Kidney (tissue), 14 donors: ENCODE measurements around the gene XAB2. TPM values are rescaled to one million over a fixed set of nuclear protein-coding genes. Genes with fewer than 3 reads are reported as not detected.
"Not testable (repeated sequence)": the region's sequence is repeated elsewhere in the genome, so short reads cannot be mapped to it uniquely, and the experiment has no call there.

Source experiments
- DNase-seq, 5 donors: peaks; one replicate each; pipeline ENCODE4 v3.0.0-alpha.2; 2013 to 2020
- FAIRE-seq: peaks from 2 replicates; lab custom pipeline; 2012; peaks lifted over from hg19 to GRCh38; lab: Jason Lieb, UNC
- H3K27ac ChIP-seq, 2 donors: one replicate each; pipeline ENCODE4 v1.7.0; 2013; ENCODE audit warnings: low read depth in 2 of 2, low read length in 2 of 2, inconsistent platforms in 1 of 2
- H3K27me3 ChIP-seq: one replicate; pipeline ENCODE4 v1.7.1; 2013; ENCODE audit warnings: low read length, inconsistent platforms; ENCODE audit not compliant: control insufficient read depth, insufficient read depth
- H3K36me3 ChIP-seq, 3 donors: one replicate each; pipeline versions ENCODE4 v1.7.0 to v1.7.1; 2013; ENCODE audit warnings: low read length in 3 of 3, control low read depth in 1 of 3, inconsistent platforms in 1 of 3; ENCODE audit not compliant: insufficient read depth in 3 of 3, control insufficient read depth in 2 of 3
- H3K4me1 ChIP-seq, 3 donors: one replicate each; pipeline versions ENCODE4 v1.7.0 to v1.7.1; 2013; ENCODE audit warnings: low read length in 3 of 3, inconsistent platforms in 1 of 3, low read depth in 1 of 3; ENCODE audit not compliant: control insufficient read depth in 2 of 3, insufficient read depth in 2 of 3
- H3K4me3 ChIP-seq, 3 donors: one replicate each; pipeline versions ENCODE4 v1.7.0 to v1.8.1; 2013; ENCODE audit warnings: low read length in 3 of 3, control low read depth in 1 of 3, inconsistent platforms in 1 of 3
- H3K9ac ChIP-seq, 3 donors: one replicate each; pipeline versions ENCODE4 v1.7.0 to v1.7.1; 2013; ENCODE audit warnings: low read length in 3 of 3, control low read depth in 1 of 3, inconsistent platforms in 1 of 3
- H3K9me3 ChIP-seq, 3 donors: one replicate each; pipeline versions ENCODE4 v1.7.0 to v1.7.1; 2013; ENCODE audit warnings: low read length in 3 of 3, control low read depth in 1 of 3, inconsistent platforms in 1 of 3; ENCODE audit not compliant: control insufficient read depth in 2 of 3, insufficient read depth in 1 of 3
- intact Hi-C: fragments of 100-400 bp; cut with DNase I; formaldehyde crosslinking; loops from one replicate; pipeline ENCODE4 v1.11.1; 2022
- polyA plus RNA-seq: library from polyadenylated mRNA; stranded (reverse); fragments of 350-450 nt; fragmentation: Illumina TruSeq; extraction: RNeasy Lipid Tissue Mini Kit (QIAGEN cat#74804); gene quantifications from one replicate; pipeline ENCODE4 v1.2.3, GENCODE V29; 2014; ENCODE audit warnings: low read depth, low replicate concordance; ENCODE audit not compliant: insufficient read depth
- total RNA-seq: library from RNA; stranded (reverse); fragmentation: NEBNext Ultra II Directional; extraction: Animal tissue kit (Norgen Biotek cat#: 25700); gene quantifications from one replicate; pipeline ENCODE4 v1.2.1, GENCODE V29; 2021
- TF ChIP-seq, protein P1 (sequence below): IDR thresholded peaks from 3 replicates; pipeline ENCODE4 v1.5.1; 2012; ENCODE audit warnings: mild to moderate bottlenecking, moderate library complexity, borderline replicate concordance; ENCODE audit not compliant: insufficient read depth; ENCODE audit errors: extremely low read depth
- donor health status: control.
- donor health status: control.
- donor health status: control.
- donor health status: control.
- donor health status: control.
- donor health status: DM: yes; HTN: yes; CAD: no.
- donor health status: Normal renal cell carcinoma (clear cell type).

XAB2 gene
- total and polyA plus RNA-seq, 2 donors from 2014 or later: 34.2 to 44.4 TPM

DNA sequence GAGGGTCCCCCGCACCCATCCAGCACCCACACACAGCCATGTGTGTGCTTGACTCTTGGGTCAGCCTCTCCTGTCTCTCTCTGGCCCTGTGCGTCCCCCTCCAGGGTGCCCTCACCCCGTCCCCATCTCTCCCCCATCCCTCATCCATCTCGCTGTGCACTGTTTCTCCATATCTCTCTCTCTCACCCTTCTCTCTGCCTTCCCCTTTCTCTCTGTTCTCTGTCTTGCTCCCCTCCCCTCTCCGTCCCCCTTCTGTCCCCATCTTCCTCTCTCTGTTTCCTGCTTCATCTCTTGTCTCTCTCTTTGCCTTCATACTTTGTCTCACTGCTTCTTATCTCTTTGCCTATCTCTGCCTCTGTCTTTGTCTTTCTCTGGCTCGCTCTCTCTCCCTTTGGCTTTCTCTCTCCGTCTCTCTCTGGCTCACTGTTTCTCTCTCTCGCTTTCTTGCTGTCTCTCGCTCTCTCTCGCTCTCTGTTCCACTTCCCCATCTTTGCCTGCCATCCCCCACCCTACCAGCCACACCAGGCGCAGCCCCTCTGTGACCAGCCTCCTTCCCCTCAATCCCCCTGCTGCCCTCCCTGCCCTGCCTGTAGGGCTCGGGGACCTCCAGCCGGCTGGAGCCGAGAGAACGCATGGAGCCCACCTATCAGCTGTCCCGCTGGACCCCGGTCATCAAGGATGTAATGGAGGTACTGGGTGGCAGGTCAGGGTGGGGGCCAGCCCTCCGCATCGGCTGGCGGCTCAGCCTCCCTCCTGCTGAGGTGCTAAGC is 16.5 kb upstream of the XAB2 start:
- Histone ChIP-seq H3K4me3 (no peak overlapping the region), H3K9me3 (no peaks in the 10 kb centered on the region), H3K27me3 (no peaks in the 10 kb centered on the region), H3K9ac (no peak overlapping the region), H3K4me1 (no peaks in the 10 kb centered on the region), H3K27ac (no peak overlapping the region), H3K36me3 (no peaks in the 10 kb centered on the region)
- FAIRE-seq: no peak
- DNase-seq: no peak
- TF ChIP-seq, protein P1, sequence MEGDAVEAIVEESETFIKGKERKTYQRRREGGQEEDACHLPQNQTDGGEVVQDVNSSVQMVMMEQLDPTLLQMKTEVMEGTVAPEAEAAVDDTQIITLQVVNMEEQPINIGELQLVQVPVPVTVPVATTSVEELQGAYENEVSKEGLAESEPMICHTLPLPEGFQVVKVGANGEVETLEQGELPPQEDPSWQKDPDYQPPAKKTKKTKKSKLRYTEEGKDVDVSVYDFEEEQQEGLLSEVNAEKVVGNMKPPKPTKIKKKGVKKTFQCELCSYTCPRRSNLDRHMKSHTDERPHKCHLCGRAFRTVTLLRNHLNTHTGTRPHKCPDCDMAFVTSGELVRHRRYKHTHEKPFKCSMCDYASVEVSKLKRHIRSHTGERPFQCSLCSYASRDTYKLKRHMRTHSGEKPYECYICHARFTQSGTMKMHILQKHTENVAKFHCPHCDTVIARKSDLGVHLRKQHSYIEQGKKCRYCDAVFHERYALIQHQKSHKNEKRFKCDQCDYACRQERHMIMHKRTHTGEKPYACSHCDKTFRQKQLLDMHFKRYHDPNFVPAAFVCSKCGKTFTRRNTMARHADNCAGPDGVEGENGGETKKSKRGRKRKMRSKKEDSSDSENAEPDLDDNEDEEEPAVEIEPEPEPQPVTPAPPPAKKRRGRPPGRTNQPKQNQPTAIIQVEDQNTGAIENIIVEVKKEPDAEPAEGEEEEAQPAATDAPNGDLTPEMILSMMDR: no peak
- intact Hi-C loops: no loop called here

DNA sequence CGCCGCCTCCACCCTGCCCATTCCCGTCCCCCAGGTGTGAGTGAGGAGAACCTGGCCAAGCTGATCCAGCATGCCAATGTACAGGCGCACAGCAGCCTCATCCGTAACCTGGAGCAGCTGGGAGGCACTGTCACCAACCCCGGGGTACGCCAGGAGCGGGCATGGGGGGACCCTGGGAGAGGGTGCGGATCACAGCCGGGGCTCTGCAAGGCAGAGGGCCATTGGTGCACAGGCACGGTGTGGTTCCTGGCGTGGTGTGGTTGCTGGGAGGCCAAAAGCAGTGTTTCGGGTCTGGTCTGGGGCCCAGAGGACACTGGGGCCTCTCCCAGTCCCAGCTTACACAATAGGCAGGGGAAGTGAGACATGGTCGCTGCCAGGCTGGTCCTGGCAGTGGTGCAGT is 15.8 kb upstream of the XAB2 start:
- H3K9ac ChIP-seq: no peak overlapping the region
- FAIRE-seq: no peak
- DNase-seq: no peak
- intact Hi-C loops: no loop called here
- no peak overlapping the region for H3K4me3 ChIP-seq
- H3K27ac ChIP-seq: no peak overlapping the region
- peaks cover 0 to 4% (median 0%) of the 10 kb centered on the region in 3 donors for H3K36me3 ChIP-seq
- H3K9me3 ChIP-seq: no peaks in the 10 kb centered on the region
- H3K4me1 ChIP-seq: peaks cover 0 to 2% (median 0%) of the 10 kb centered on the region in 3 donors
- H3K27me3 ChIP-seq: no peaks in the 10 kb centered on the region
- TF ChIP-seq, protein P1: no peak

- intact Hi-C loops: no loop called here
- DNase-seq (no peak), FAIRE-seq (no peak)
- H3K4me3 ChIP-seq: no peak overlapping the region
- H3K27me3 ChIP-seq: no peaks in the 10 kb centered on the region
- H3K4me1 ChIP-seq: peaks cover 0 to 3% (median 0%) of the 10 kb centered on the region in 3 donors
- H3K27ac ChIP-seq: no peak overlapping the region
- H3K36me3 ChIP-seq: peaks cover 0 to 10% (median 5%) of the 10 kb centered on the region in 3 donors
- H3K9ac ChIP-seq: no peak overlapping the region
- no peaks in the 10 kb centered on the region for H3K9me3 ChIP-seq
- TF ChIP-seq, protein P1: no peak
Measured at GRCh38 chr19:7644550-7644877, 15.2 kb upstream of the XAB2 start.

GRCh38 chr19:7643629-7644549 is 14.5 kb upstream of the XAB2 start:
- H3K27ac ChIP-seq, H3K4me1 ChIP-seq, H3K9ac ChIP-seq, DNase-seq, H3K27me3 ChIP-seq, H3K4me3 ChIP-seq, intact Hi-C loops, FAIRE-seq, H3K36me3 ChIP-seq, H3K9me3 ChIP-seq: not testable (repeated sequence)
